ENCODE data around the gene EEF1AKMT1. TPM values are rescaled to one million over a fixed set of nuclear protein-coding genes. Genes with fewer than 3 reads are reported as not detected.

The EEF1AKMT1 gene
- total RNA-seq, 4 donors from 2014 or later = 5.0 to 28.5 (median 21.7) TPM

- intact Hi-C loops (cut with DNase I; ENCODE audit: low total_unique reads) = no loop called here
These were observed 3.9 kb downstream of the EEF1AKMT1 start for GRCh38 chr13:20769834-20770233.

GRCh38 chr13:20769091-20769490 is 4.7 kb downstream of the EEF1AKMT1 start:
- TF ChIP-seq, protein P1, sequence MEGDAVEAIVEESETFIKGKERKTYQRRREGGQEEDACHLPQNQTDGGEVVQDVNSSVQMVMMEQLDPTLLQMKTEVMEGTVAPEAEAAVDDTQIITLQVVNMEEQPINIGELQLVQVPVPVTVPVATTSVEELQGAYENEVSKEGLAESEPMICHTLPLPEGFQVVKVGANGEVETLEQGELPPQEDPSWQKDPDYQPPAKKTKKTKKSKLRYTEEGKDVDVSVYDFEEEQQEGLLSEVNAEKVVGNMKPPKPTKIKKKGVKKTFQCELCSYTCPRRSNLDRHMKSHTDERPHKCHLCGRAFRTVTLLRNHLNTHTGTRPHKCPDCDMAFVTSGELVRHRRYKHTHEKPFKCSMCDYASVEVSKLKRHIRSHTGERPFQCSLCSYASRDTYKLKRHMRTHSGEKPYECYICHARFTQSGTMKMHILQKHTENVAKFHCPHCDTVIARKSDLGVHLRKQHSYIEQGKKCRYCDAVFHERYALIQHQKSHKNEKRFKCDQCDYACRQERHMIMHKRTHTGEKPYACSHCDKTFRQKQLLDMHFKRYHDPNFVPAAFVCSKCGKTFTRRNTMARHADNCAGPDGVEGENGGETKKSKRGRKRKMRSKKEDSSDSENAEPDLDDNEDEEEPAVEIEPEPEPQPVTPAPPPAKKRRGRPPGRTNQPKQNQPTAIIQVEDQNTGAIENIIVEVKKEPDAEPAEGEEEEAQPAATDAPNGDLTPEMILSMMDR (IDR thresholded peaks at IDR 0.05) = no peak
- TF ChIP-seq POLR2A (IDR thresholded peaks at IDR 0.05) = no peak
- intact Hi-C loops (cut with DNase I; ENCODE audit: low total_unique reads) = no loop called here
- Histone ChIP-seq H3K4me1 (peaks cover 0 to 3% of the 10 kb centered on the region in 2 donors), H3K4me3 (no peak overlapping the region), H3K9me3 (peaks cover 0 to 12% of the 10 kb centered on the region in 2 donors), H3K36me3 (no peaks in the 10 kb centered on the region), H3K27ac (no peak overlapping the region), H3K27me3 (no peaks in the 10 kb centered on the region)
- no peak for DNase-seq

More at GRCh38 chr13:20769834-20770233, 3.9 kb downstream of the EEF1AKMT1 start:
- no peaks in the 10 kb centered on the region for H3K36me3 ChIP-seq
- H3K4me1 ChIP-seq = peaks cover 0 to 3% of the 10 kb centered on the region in 2 donors
- DNase-seq = no peak
- no peaks in the 10 kb centered on the region for H3K27me3 ChIP-seq
- H3K27ac ChIP-seq = no peak overlapping the region
- H3K4me3 ChIP-seq = no peak overlapping the region
- TF ChIP-seq POLR2A (IDR thresholded peaks at IDR 0.05) = no peak
- TF ChIP-seq, protein P1 (IDR thresholded peaks at IDR 0.05) = no peak
- peaks cover 0 to 12% of the 10 kb centered on the region in 2 donors for H3K9me3 ChIP-seq

DNA sequence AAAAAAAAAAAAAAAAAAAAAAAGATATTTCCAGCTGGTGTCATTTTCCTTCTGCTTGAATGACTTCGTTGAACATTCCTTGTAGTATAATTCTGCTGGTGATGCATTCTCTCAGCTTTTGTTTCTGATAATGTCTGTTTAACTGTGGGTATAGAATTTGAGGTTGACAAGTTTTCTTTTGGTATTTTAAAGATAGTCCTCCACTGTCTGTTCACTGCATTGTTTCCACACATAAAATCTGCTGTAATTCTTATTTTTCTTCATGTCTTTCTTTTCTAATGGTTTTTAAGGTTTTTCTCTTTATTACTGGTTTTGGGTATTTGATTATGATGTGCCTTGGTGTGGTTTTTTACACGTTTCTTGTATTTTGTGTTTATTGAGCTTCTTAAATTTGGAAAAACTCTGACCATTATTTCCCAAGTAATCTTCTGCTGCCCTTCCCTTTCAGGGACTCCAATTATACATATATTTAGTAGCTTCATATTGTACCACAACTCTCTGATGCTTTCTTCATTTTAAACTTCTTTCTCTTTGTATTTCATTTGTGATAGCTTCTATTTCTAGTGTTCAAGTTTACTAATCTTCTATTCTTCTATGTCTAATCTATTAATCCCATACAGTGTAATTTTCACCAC is 6.3 kb downstream of the EEF1AKMT1 start:
- Histone ChIP-seq H3K36me3 (no peaks in the 10 kb centered on the region), H3K4me3 (no peak overlapping the region), H3K4me1 (no peaks in the 10 kb centered on the region), H3K27ac (no peak overlapping the region), H3K27me3 (no peaks in the 10 kb centered on the region), H3K9me3 (peaks cover 0 to 12% of the 10 kb centered on the region in 2 donors)
- TF ChIP-seq POLR2A (IDR thresholded peaks at IDR 0.05) = no peak
- TF ChIP-seq, protein P1 (IDR thresholded peaks at IDR 0.05) = no peak
- intact Hi-C loops (cut with DNase I; ENCODE audit: low total_unique reads) = no loop called here
- no peak for DNase-seq

- no peak for TF ChIP-seq POLR2A (IDR thresholded peaks at IDR 0.05)
- TF ChIP-seq, protein P1 (IDR thresholded peaks at IDR 0.05) = no peak
- Histone ChIP-seq H3K4me1 (no peaks in the 10 kb centered on the region), H3K36me3 (no peaks in the 10 kb centered on the region), H3K27ac (no peak overlapping the region), H3K9me3 (no peaks in the 10 kb centered on the region), H3K27me3 (no peaks in the 10 kb centered on the region), H3K4me3 (no peak overlapping the region)
- no peak for DNase-seq
- intact Hi-C loops (cut with DNase I; ENCODE audit: low total_unique reads) = no loop called here
These were observed 12.9 kb downstream of the EEF1AKMT1 start for GRCh38 chr13:20760872-20761271.

DNA sequence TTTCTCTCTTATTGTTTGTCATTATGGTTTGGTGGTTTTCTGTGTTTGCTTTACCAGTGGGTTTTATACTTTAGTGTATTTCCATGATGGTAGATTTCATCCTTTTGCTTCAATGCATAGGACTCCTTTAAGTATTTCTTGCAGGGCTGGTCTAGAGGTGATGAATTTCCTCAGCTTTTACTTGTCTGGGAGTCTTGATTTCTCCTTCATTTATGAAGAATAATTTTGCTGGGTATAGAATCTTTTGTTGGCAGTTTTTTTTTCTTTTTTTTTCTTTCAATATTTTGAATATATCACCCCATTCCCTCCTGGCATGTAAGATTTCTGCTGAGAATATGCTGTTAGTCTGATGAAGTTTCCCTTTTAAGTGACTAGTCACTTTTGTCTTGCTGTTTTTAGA is 19.8 kb downstream of the EEF1AKMT1 start:
- no peak overlapping the region for H3K4me3 ChIP-seq
- H3K27ac ChIP-seq = no peak overlapping the region
- H3K9me3 ChIP-seq = no peaks in the 10 kb centered on the region
- no peaks in the 10 kb centered on the region for H3K27me3 ChIP-seq
- H3K36me3 ChIP-seq = no peaks in the 10 kb centered on the region
- no peaks in the 10 kb centered on the region for H3K4me1 ChIP-seq
- TF ChIP-seq POLR2A (IDR thresholded peaks at IDR 0.05) = no peak
- TF ChIP-seq, protein P1 (IDR thresholded peaks at IDR 0.05) = no peak
- DNase-seq = no peak
- intact Hi-C loops (cut with DNase I; ENCODE audit: low total_unique reads) = no loop called here

Data from uterus (tissue), 4 donors.